Liver (tissue), 9 donors: ENCODE measurements around the gene MRPL54. TPM values are rescaled to one million over a fixed set of nuclear protein-coding genes. Genes with fewer than 3 reads are reported as not detected.

ENCODE experiments used
- DNase-seq: peaks from one replicate; pipeline ENCODE4 v3.0.0-alpha.2; 2017; ENCODE audit warnings: low spot score
- H3K27ac ChIP-seq, 2 donors: one replicate each; pipeline ENCODE4 v1.7.0; 2013; ENCODE audit warnings: inconsistent platforms in 2 of 2, low read length in 2 of 2, control low read depth in 1 of 2, low read depth in 1 of 2, mild to moderate bottlenecking in 1 of 2
- H3K27me3 ChIP-seq, 4 donors: one replicate each; pipeline versions ENCODE4 v1.6.1 to v1.7.0; 2013; ENCODE audit warnings: low read length in 3 of 4, inconsistent platforms in 1 of 4, mild to moderate bottlenecking in 1 of 4, moderate library complexity in 1 of 4; ENCODE audit not compliant: control insufficient read depth in 4 of 4, insufficient read depth in 4 of 4
- H3K36me3 ChIP-seq, 4 donors: one replicate each; pipeline versions ENCODE4 v1.6.1 to v1.7.0; 2013; ENCODE audit warnings: low read length in 3 of 4, mild to moderate bottlenecking in 3 of 4, low read depth in 1 of 4, moderate library complexity in 1 of 4; ENCODE audit not compliant: control insufficient read depth in 4 of 4, insufficient read depth in 3 of 4
- H3K4me1 ChIP-seq, 4 donors: one replicate each; pipeline versions ENCODE4 v1.6.1 to v1.7.0; 2013; ENCODE audit warnings: low read length in 3 of 4, mild to moderate bottlenecking in 3 of 4, moderate library complexity in 1 of 4; ENCODE audit not compliant: control insufficient read depth in 4 of 4, insufficient read depth in 4 of 4
- H3K4me3 ChIP-seq, 3 donors: one replicate each; pipeline versions ENCODE4 v1.6.1 to v1.7.0; 2013; ENCODE audit warnings: low read length in 3 of 3, control low read depth in 1 of 3, low read depth in 1 of 3, mild to moderate bottlenecking in 1 of 3
- H3K9ac ChIP-seq, 2 donors: one replicate each; pipeline ENCODE4 v1.7.0; 2013; ENCODE audit warnings: low read length in 2 of 2, mild to moderate bottlenecking in 2 of 2, moderate library complexity in 2 of 2, control low read depth in 1 of 2, low read depth in 1 of 2
- H3K9me3 ChIP-seq, 4 donors: one replicate each; pipeline versions ENCODE4 v1.6.1 to v1.7.0; 2013; ENCODE audit warnings: low read length in 3 of 4; ENCODE audit not compliant: control insufficient read depth in 4 of 4
- ATF3 ChIP-seq: IDR thresholded peaks from 2 replicates; pipeline ENCODE4 v1.6.1; 2016; ENCODE audit warnings: antibody characterized with exemption
- EGR1 ChIP-seq, 2 donors: IDR thresholded peaks; 2 replicates each; pipeline ENCODE4 v1.6.1; 2016 to 2018; ENCODE audit warnings: antibody characterized with exemption in 2 of 2, low read depth in 2 of 2
- FOXA1 ChIP-seq: IDR thresholded peaks from 2 replicates; pipeline ENCODE4 v1.6.1; 2016; ENCODE audit warnings: antibody characterized with exemption
- FOXA2 ChIP-seq: IDR thresholded peaks from 2 replicates; pipeline ENCODE4 v1.6.1; 2016; ENCODE audit warnings: antibody characterized with exemption
- GABPA ChIP-seq, 2 donors: IDR thresholded peaks in 1 of 2; conservative IDR thresholded peaks in 1 of 2; 2 replicates each; pipeline ENCODE4 v1.6.1; 2016; ENCODE audit warnings: antibody characterized with exemption in 2 of 2, mild to moderate bottlenecking in 1 of 2, moderate library complexity in 1 of 2
- HNF4A ChIP-seq, 2 donors: conservative IDR thresholded peaks; 2 replicates each; pipeline ENCODE4 v1.6.1; 2016; ENCODE audit warnings: antibody characterized with exemption in 2 of 2, mild to moderate bottlenecking in 2 of 2
- HNF4G ChIP-seq: IDR thresholded peaks from 2 replicates; pipeline ENCODE4 v1.6.1; 2016; ENCODE audit warnings: antibody characterized with exemption
- JUND ChIP-seq, 2 donors: IDR thresholded peaks; 2 replicates each; pipeline ENCODE4 v1.6.1; 2016; ENCODE audit warnings: antibody characterized with exemption in 2 of 2
- NR2F2 ChIP-seq: IDR thresholded peaks from 2 replicates; pipeline ENCODE4 v1.6.1; 2016; ENCODE audit warnings: antibody characterized with exemption
- RXRA ChIP-seq, 2 donors: IDR thresholded peaks; 2 replicates each; pipeline ENCODE4 v1.6.1; 2017 to 2018; ENCODE audit warnings: antibody characterized with exemption in 2 of 2, mild to moderate bottlenecking in 1 of 2
- SP1 ChIP-seq: IDR thresholded peaks from 2 replicates; pipeline ENCODE4 v1.6.1; 2018; ENCODE audit warnings: antibody characterized with exemption, mild to moderate bottlenecking
- TAF1 ChIP-seq: conservative IDR thresholded peaks from 2 replicates; pipeline ENCODE4 v1.6.1; 2016; ENCODE audit warnings: antibody characterized with exemption, mild to moderate bottlenecking
- YY1 ChIP-seq: IDR thresholded peaks from 2 replicates; pipeline ENCODE4 v1.6.1; 2016; ENCODE audit warnings: antibody characterized with exemption, mild to moderate bottlenecking
- WGBS: extraction: QIAGEN DNeasy Blood & Tissue Kit; methylation state at CpG from one replicate; pipeline ENCODE4 v1.1.7; 2013; 5-methylcytosine and 5-hydroxymethylcytosine counted together
- polyA plus RNA-seq, 2 donors: library from polyadenylated mRNA; stranded (reverse) in 1 of 2; unstranded in 1 of 2; fragments of 200-250 nt in 1 of 2; fragments of >200 nt in 1 of 2; fragmentation: Nextera tagmentation in 1 of 2; extraction: Ambion mirVana in 1 of 2; gene quantifications; one replicate each; pipeline versions ENCODE4 v1.2.1 to v1.2.3, GENCODE V29; 2013 to 2015
- total RNA-seq, 2 donors: library from RNA; depleted of rRNA; stranded (reverse); fragments of >200 nt; gene quantifications; one replicate each; pipeline ENCODE4 v1.2.3, GENCODE V29; 2014
- TF ChIP-seq, protein P1 (sequence below): fragments of 150-350 bp; IDR thresholded peaks from 2 replicates; pipeline ENCODE4 v1.5.1; 2017; ENCODE audit warnings: improper control_type of control experiment, low read depth, low read length; ENCODE audit not compliant: missing input control
- TF ChIP-seq, protein P2 (sequence below): IDR thresholded peaks from 2 replicates; pipeline ENCODE4 v1.6.1; 2016; ENCODE audit warnings: antibody characterized with exemption, mild to moderate bottlenecking
- TF ChIP-seq, protein P3 (sequence below): IDR thresholded peaks from 2 replicates; pipeline ENCODE4 v1.6.1; 2016; ENCODE audit warnings: antibody characterized with exemption
- donor health status: healthy.
- donor health status: healthy.
- donor health status: healthy.
- donor health status: healthy.
- donor health status: healthy.

MRPL54 gene
- total and polyA plus RNA-seq, 4 donors: 25.1 to 109 (median 42.9) TPM

- H3K4me1 ChIP-seq: peaks cover 0 to 3% (median 0%) of the 10 kb centered on the region in 4 donors
- H3K9me3 ChIP-seq: peaks cover 0 to 5% (median 3%) of the 10 kb centered on the region in 4 donors
- no peaks in the 10 kb centered on the region for H3K36me3 ChIP-seq
- no peak overlapping the region for H3K9ac ChIP-seq
- peaks cover 0 to 3% (median 1%) of the 10 kb centered on the region in 4 donors for H3K27me3 ChIP-seq
- WGBS: 39% methylated on average over 21 of the region's 21 CpGs
- TF ChIP-seq GABPA (IDR thresholded peaks at IDR 0.05 in 1 of 2, conservative IDR thresholded peaks at IDR 0.05 in 1 of 2): no peak
- no peak for TF ChIP-seq JUND (IDR thresholded peaks at IDR 0.05)
- TF ChIP-seq TAF1: no peak
- TF ChIP-seq FOXA2: no peak
- TF ChIP-seq FOXA1: no peak
- TF ChIP-seq NR2F2: no peak
- TF ChIP-seq, protein P1, sequence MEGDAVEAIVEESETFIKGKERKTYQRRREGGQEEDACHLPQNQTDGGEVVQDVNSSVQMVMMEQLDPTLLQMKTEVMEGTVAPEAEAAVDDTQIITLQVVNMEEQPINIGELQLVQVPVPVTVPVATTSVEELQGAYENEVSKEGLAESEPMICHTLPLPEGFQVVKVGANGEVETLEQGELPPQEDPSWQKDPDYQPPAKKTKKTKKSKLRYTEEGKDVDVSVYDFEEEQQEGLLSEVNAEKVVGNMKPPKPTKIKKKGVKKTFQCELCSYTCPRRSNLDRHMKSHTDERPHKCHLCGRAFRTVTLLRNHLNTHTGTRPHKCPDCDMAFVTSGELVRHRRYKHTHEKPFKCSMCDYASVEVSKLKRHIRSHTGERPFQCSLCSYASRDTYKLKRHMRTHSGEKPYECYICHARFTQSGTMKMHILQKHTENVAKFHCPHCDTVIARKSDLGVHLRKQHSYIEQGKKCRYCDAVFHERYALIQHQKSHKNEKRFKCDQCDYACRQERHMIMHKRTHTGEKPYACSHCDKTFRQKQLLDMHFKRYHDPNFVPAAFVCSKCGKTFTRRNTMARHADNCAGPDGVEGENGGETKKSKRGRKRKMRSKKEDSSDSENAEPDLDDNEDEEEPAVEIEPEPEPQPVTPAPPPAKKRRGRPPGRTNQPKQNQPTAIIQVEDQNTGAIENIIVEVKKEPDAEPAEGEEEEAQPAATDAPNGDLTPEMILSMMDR: no peak
- TF ChIP-seq, protein P2, sequence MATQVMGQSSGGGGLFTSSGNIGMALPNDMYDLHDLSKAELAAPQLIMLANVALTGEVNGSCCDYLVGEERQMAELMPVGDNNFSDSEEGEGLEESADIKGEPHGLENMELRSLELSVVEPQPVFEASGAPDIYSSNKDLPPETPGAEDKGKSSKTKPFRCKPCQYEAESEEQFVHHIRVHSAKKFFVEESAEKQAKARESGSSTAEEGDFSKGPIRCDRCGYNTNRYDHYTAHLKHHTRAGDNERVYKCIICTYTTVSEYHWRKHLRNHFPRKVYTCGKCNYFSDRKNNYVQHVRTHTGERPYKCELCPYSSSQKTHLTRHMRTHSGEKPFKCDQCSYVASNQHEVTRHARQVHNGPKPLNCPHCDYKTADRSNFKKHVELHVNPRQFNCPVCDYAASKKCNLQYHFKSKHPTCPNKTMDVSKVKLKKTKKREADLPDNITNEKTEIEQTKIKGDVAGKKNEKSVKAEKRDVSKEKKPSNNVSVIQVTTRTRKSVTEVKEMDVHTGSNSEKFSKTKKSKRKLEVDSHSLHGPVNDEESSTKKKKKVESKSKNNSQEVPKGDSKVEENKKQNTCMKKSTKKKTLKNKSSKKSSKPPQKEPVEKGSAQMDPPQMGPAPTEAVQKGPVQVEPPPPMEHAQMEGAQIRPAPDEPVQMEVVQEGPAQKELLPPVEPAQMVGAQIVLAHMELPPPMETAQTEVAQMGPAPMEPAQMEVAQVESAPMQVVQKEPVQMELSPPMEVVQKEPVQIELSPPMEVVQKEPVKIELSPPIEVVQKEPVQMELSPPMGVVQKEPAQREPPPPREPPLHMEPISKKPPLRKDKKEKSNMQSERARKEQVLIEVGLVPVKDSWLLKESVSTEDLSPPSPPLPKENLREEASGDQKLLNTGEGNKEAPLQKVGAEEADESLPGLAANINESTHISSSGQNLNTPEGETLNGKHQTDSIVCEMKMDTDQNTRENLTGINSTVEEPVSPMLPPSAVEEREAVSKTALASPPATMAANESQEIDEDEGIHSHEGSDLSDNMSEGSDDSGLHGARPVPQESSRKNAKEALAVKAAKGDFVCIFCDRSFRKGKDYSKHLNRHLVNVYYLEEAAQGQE: no peak
- no peak for TF ChIP-seq YY1
- no peak for TF ChIP-seq SP1
- no peak for TF ChIP-seq HNF4G
- no peak for TF ChIP-seq EGR1 (IDR thresholded peaks at IDR 0.05; ENCODE audit: low read depth in 2 of 2)
- TF ChIP-seq HNF4A (conservative IDR thresholded peaks at IDR 0.05): no peak
- TF ChIP-seq ATF3: no peak
- TF ChIP-seq RXRA (IDR thresholded peaks at IDR 0.05): no peak
- TF ChIP-seq, protein P3, sequence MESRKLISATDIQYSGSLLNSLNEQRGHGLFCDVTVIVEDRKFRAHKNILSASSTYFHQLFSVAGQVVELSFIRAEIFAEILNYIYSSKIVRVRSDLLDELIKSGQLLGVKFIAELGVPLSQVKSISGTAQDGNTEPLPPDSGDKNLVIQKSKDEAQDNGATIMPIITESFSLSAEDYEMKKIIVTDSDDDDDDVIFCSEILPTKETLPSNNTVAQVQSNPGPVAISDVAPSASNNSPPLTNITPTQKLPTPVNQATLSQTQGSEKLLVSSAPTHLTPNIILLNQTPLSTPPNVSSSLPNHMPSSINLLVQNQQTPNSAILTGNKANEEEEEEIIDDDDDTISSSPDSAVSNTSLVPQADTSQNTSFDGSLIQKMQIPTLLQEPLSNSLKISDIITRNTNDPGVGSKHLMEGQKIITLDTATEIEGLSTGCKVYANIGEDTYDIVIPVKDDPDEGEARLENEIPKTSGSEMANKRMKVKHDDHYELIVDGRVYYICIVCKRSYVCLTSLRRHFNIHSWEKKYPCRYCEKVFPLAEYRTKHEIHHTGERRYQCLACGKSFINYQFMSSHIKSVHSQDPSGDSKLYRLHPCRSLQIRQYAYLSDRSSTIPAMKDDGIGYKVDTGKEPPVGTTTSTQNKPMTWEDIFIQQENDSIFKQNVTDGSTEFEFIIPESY: no peak
- H3K4me3 ChIP-seq: no peak overlapping the region
- DNase-seq: no peak
- no peak overlapping the region for H3K27ac ChIP-seq
Observed at GRCh38 chr19:3800996-3801395, 38.5 kb downstream of the MRPL54 start.
